Astrocyte of the cerebellum (primary cell): ENCODE results near the gene CPNE9.

Experiments used
- DNase-seq: peaks from one replicate; pipeline ENCODE4 v3.0.0-alpha.2; 2011; ENCODE audit warnings: low read depth
- H3K4me3 ChIP-seq: 2 replicates; pipeline ENCODE4 v1.5.1; 2011; ENCODE audit warnings: mild to moderate bottlenecking, low read depth, low read length, moderate library complexity
- CTCF ChIP-seq: IDR thresholded peaks from 2 replicates; pipeline ENCODE4 v1.5.1; 2012; ENCODE audit warnings: low read length, low read depth, moderate library complexity, mild to moderate bottlenecking; ENCODE audit errors: missing control alignments
- in situ Hi-C: cut with HindIII; loops from 2 replicates; pipeline ENCODE4 v1.10.0; 2017; ENCODE audit warnings: low sequenced_read_pairs

Gene CPNE9

GRCh38 chr3:9679476-9680080 lies 24.1 kb upstream of the CPNE9 start:
- in situ Hi-C loops = loop anchor here (10.0 to 25.0 kb wide), 2 partner anchors 192 to 305 kb away; no protein-coding TSS in a partner anchor
- DNase-seq = no peak
- no peak overlapping the region for H3K4me3 ChIP-seq
- TF ChIP-seq CTCF = no peak

GRCh38 chr3:9681011-9681722 lies 22.5 kb upstream of the CPNE9 start:
- in situ Hi-C loops = loop anchor here (25.0 kb wide), 1 partner anchor 194 kb away; no protein-coding TSS in a partner anchor
- H3K4me3 ChIP-seq = no peak overlapping the region
- DNase-seq = no peak
- no peak for TF ChIP-seq CTCF

GRCh38 chr3:9681723-9682081 lies 21.9 kb upstream of the CPNE9 start:
- in situ Hi-C loops = loop anchor here (25.0 kb wide), 1 partner anchor 194 kb away; no protein-coding TSS in a partner anchor
- no peak for DNase-seq
- H3K4me3 ChIP-seq = no peak overlapping the region
- no peak for TF ChIP-seq CTCF

- in situ Hi-C loops = loop anchor here (25.0 kb wide), 1 partner anchor 195 kb away; no protein-coding TSS in a partner anchor
- no peak for DNase-seq
- no peak for TF ChIP-seq CTCF
- H3K4me3 ChIP-seq = no peak overlapping the region
These were observed 21.5 kb upstream of the CPNE9 start for GRCh38 chr3:9682096-9682495.

GRCh38 chr3:9683426-9683825 lies 20.2 kb upstream of the CPNE9 start:
- in situ Hi-C loops = loop anchor here (25.0 kb wide), 1 partner anchor 196 kb away; no protein-coding TSS in a partner anchor
- H3K4me3 ChIP-seq = no peak overlapping the region
- no peak for DNase-seq
- TF ChIP-seq CTCF = no peak

GRCh38 chr3:9685216-9686049 lies 18.2 kb upstream of the CPNE9 start:
- H3K4me3 ChIP-seq = no peak overlapping the region
- no peak for DNase-seq
- no peak for TF ChIP-seq CTCF
- in situ Hi-C loops = loop anchor here (25.0 kb wide), 1 partner anchor 198 kb away; no protein-coding TSS in a partner anchor
